EH (cell line): ENCODE results near the gene ZBTB9.

Experiments
- DNase-seq: peaks from one replicate; pipeline ENCODE4 v3.0.0-alpha.2; 2015; ENCODE audit warnings: low read depth

ZBTB9 gene

DNA sequence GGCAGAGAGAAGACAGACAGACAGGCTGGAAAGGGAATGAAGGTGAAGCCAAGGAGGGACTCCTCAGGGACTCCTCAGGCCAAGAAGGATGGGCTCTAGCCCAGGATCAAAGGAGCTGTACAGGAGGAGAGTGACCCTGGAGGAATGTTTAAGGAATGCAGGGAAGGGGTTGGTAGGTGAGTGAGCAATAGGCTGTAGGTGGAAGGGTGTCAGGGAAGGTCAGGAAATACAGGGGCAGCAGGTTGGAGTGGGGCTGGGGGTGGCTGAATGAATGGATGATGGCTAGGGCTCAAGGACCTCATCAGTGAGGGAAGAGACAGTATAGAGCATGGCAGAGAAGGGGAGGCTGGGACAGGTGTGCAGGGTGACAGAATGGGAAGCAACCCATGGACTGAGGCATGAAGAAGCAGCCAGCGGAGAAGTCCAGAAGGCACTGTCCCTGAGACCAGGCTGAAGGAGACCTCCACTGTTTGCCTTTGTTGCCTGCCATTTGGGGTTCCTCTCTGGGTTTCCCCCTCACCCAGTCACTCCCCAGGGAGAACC lies 21.3 kb upstream of the ZBTB9 start:
- DNase-seq: no peak

DNA sequence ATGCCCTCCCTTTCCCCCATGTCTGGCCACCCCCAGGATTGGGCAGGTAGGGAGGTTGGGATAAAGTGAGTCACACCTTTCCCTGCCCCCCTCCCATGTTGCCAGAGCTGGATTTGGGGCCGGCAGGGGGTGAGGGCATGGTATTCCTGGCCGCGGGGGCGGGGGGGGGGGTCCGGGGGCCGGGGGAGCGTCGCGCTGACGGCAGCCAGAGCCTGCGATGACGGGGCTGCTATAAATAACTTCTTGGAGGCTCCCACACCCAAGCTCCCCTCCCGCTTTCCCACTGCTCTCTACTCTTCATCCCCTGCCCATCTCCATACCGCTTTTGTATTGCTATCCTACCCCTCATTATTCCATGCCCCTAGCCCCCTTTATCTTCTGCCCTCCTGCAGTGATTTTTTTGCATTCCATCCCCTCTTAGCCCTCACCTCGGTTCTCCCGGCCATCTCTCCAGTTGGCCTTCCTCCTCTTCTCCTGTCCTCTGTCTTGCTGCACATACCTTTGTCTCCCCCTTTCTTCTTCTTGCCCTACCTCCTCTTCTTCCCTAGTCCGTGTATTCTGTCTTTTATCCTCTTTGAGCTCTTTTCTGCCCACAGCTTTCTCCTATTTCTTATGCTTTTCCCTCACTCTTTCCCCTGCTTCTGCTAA lies 20.7 kb upstream of the ZBTB9 start:
- DNase-seq: peak; percentile 40

- DNase-seq: no peak
Observed at GRCh38 chr6:33434961-33435360, 19.4 kb upstream of the ZBTB9 start.

GRCh38 chr6:33437666-33438065 lies 16.7 kb upstream of the ZBTB9 start:
- no peak for DNase-seq

GRCh38 chr6:33438978-33439594 lies 15.3 kb upstream of the ZBTB9 start:
- no peak for DNase-seq

DNA sequence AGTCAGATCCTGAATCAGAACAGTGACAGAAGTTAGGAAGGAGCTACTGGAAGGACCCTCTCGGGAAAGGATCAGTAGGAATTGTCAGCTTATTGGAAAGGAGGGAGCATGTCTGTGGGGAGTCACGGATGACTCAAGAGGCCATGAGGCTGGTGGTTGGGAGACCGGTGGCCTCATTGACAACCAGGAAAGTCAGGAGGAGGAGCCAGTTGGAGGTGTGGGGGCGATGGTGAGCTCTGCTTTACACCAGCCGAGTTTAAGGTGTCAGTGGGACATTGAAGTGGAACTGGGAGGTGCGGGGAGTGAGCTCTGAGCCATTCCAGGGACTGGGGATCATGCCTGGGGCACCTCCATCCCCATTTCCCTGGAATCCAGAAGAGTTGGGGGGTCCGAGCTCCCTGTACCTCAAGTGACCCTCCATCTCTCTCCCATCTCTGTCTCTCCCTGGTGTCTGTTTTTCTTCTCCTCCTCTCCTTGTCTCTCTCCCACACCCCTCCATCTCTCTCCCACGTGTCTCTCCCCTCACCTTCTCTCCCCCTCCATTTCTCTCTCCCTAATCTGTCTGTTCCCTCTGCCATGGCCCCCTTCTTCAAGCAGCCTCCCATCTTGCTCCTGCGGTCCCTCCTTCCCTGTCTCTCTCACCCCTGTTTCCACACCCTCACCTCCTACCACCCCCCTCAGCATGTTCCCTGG lies 14.3 kb upstream of the ZBTB9 start:
- DNase-seq: no peak

DNA sequence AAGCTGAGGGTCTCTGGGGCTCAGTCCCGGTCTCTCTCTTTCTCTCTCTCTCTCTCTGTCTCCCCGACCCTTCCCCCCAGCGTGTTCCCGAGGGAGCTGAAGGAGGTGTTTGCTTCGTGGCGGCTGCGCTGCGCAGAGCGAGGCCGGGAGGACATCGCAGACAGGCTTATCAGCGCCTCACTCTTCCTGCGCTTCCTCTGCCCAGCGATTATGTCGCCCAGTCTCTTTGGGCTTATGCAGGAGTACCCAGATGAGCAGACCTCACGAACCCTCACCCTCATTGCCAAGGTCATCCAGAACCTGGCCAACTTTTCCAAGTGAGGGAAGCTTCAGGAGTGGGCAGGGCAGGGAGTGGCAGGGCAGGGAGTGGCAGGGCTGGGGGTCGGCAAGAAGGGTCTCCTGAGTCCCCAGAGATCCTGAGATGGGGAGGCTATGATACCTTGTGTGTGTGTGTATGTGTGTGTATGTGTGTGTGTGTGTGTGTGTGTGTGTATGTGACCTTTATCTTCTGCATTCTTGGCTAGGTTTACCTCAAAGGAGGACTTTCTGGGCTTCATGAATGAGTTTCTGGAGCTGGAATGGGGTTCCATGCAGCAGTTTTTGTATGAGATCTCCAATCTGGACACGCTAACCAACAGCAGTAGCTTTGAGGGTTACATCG lies 13.6 kb upstream of the ZBTB9 start:
- DNase-seq: no peak

DNA sequence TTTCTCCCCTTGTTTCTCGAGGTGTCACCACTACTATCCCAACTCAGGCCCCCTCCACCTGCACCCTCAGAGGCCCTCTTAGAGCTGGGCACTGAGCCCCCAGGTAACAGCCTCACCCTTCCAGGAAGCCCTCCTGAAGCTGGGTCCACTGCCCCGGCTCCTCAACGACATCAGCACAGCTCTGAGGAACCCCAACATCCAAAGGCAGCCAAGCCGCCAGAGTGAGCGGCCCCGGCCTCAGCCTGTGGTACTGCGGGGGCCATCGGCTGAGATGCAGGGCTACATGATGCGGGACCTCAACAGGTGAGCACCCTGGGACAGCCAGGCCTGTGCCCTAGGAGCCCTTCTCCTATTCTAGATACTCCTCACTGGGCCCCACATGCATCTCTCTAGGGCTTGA lies 12.9 kb upstream of the ZBTB9 start:
- no peak for DNase-seq

DNA sequence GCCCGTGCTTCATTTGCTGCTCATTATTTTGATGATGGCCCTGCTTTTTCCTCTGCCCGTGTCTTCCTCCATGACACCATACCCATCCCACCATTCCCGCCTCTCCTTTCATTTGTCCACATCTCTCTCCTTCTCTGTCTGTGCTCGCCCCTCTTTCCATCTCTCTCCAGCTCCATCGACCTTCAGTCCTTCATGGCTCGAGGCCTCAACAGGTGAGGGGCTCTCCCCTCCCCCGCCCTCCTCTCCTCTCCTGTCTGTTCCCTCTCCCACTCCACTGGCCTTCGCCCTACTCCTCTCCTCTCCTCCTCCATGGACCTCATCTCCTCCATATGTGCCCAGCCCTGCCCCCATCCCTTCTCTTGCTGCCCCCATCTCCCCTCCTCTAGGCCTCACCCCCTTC lies 12.1 kb upstream of the ZBTB9 start:
- no peak for DNase-seq

DNA sequence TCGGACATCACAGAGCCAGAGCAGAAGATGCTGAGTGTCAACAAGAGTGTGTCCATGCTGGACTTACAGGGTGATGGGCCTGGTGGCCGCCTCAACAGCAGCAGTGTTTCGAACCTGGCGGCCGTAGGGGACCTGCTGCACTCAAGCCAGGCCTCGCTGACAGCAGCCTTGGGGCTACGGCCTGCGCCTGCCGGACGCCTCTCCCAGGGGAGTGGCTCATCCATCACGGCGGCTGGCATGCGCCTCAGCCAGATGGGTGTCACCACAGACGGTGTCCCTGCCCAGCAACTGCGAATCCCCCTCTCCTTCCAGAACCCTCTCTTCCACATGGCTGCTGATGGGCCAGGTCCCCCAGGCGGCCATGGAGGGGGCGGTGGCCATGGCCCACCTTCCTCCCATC lies 11.4 kb upstream of the ZBTB9 start:
- DNase-seq: no peak

- no peak for DNase-seq
Observed at GRCh38 chr6:33443619-33444504, 10.5 kb upstream of the ZBTB9 start.

DNA sequence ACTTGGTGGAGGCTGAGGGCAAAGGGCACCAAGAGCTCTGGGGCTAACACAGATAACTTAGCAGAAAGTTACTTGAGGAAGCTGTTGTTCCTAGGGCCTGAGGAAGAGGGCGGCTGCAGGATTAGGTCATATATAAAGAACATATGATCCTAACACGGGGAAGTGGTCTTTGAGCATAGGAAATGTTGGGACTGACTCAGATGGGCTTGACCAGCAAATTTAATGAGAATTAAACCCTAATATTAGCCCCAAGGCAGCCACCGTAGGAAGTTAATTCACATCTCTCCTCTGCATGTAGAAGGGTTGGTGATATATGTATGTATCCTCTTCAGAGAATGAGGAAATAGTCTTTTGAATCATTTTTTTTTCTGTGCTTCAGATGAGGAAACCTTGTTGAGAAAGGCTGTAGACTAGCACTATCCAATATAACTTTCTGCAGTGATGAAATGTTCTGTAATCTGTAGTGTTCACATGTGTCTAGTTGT lies 9.2 kb upstream of the ZBTB9 start:
- no peak for DNase-seq

GRCh38 chr6:33446356-33446755 lies 8.0 kb upstream of the ZBTB9 start:
- no peak for DNase-seq

DNA sequence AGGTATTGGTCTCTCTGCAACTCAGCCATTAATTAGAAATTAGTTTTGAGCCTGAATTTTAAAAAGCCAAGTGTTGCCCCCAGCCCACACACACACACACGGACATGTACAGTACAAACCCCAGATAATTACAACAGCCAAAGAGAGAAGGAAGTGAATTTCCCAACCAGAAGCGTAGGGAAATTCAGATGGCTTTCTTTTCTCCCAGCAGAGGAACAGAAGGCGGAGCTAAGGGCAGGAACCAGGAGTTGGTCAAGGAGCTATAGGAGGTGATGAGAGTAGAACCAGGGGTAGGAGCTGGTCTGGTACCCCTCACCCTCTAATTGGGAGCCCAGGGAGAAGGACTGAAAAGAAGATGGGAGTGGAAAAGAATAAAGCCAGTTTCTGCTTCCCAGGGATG lies 3.9 kb upstream of the ZBTB9 start:
- DNase-seq: no peak

- no peak for DNase-seq
Observed at GRCh38 chr6:33451606-33452005, 2.8 kb upstream of the ZBTB9 start.

DNA sequence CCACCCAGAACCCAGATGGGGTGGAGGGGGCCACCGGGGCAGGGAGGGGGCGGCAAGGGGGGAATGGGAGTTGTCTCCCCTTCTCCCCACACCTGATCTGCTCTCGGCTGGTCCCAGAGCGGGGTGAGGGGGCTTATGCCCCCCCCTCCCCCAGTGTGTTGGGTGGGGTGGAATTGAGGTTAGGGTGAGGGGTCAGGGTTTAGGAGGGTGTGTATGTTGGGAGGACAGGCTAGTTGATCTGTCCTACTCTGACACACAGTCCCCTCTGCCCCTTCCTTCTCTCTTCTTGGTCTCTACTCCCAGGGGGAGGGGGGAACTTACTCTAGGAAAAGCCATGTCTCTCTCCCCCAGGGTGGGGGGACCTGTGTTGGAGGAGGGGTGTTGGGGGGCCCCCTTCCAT lies 1.9 kb upstream of the ZBTB9 start:
- DNase-seq: no peak

GRCh38 chr6:33453393-33454008 lies 875 bp upstream of the ZBTB9 start:
- peak; percentile 17 for DNase-seq

GRCh38 chr6:33455051-33455450 lies 675 bp downstream of the ZBTB9 start:
- DNase-seq: no peak

- DNase-seq: no peak
Observed at GRCh38 chr6:33456156-33456555, 1.8 kb downstream of the ZBTB9 start.

GRCh38 chr6:33458676-33459075 lies 4.3 kb downstream of the ZBTB9 start:
- DNase-seq: no peak

DNA sequence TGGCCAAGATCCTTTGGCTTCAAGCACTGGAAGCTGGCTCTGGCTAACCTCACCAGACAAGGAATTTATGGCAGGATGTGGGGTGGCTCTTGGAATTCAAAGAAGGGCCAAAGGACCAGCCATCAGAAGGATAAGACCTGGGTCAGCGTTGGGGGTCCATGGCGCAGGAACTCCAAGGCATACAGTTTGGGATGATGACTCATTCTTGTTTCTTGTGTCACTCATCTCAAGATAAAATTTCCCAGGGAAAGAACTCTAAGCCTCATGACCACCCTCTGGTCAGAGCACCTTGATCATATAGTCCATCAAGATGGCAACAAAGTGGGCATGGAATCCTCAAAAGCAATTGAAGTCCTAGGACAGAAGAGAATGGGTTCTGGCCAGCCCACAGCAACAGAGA lies 4.8 kb downstream of the ZBTB9 start:
- no peak for DNase-seq
